ENCODE results near the gene CTDNEP1.

DNA sequence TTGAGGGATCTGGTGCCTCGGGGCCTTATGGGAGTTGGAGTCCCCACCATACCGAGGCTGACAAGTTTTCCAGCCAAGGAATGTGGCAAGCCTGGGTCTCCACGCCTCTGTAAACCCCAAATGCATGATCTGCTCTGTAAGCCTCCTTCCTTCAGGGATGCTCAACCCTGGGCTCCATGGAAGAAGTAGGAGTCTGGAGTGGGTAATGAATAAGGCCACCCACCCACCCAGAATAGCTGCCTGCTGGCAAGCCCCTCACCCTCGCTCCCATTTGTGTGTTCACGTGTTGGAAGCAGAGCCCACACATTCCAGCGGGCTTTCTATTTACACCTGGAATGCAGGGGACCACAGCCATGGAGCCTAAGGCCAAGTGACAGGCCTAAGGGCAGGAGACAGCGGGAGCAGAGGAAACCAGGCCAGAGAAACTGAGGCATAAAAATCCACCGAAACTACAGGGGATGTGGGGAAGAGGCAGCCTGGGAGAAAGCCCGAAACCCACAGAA, 36.3 kb downstream of the CTDNEP1 start:
- TF ChIP-seq, protein P1, sequence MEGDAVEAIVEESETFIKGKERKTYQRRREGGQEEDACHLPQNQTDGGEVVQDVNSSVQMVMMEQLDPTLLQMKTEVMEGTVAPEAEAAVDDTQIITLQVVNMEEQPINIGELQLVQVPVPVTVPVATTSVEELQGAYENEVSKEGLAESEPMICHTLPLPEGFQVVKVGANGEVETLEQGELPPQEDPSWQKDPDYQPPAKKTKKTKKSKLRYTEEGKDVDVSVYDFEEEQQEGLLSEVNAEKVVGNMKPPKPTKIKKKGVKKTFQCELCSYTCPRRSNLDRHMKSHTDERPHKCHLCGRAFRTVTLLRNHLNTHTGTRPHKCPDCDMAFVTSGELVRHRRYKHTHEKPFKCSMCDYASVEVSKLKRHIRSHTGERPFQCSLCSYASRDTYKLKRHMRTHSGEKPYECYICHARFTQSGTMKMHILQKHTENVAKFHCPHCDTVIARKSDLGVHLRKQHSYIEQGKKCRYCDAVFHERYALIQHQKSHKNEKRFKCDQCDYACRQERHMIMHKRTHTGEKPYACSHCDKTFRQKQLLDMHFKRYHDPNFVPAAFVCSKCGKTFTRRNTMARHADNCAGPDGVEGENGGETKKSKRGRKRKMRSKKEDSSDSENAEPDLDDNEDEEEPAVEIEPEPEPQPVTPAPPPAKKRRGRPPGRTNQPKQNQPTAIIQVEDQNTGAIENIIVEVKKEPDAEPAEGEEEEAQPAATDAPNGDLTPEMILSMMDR (IDR thresholded peaks at IDR 0.05), result peak; percentile 16
- TF ChIP-seq POLR2AphosphoS5 (IDR thresholded peaks at IDR 0.05; ENCODE audit: low read depth, low read length), result no peak
- no peak for TF ChIP-seq REST (IDR thresholded peaks at IDR 0.05; ENCODE audit: insufficient read depth in 1 of 2, low read depth in 2 of 2, low read length in 1 of 2)
- no peak for TF ChIP-seq TCF7L2 (IDR thresholded peaks at IDR 0.05; ENCODE audit: low read depth, low read length)
- TF ChIP-seq SIN3A (IDR thresholded peaks at IDR 0.05; ENCODE audit: borderline replicate concordance, insufficient read depth, low read depth, low read length), result no peak
